ENCODE measurements around the gene PPP2R2C. TPM values are rescaled to one million over a fixed set of nuclear protein-coding genes. Genes with fewer than 3 reads are reported as not detected.

The PPP2R2C gene
- total and polyA plus RNA-seq, 2 of the 4 experiments (the other 2 are of a cell fraction), result 0.03 TPM; not detected in 1

DNA sequence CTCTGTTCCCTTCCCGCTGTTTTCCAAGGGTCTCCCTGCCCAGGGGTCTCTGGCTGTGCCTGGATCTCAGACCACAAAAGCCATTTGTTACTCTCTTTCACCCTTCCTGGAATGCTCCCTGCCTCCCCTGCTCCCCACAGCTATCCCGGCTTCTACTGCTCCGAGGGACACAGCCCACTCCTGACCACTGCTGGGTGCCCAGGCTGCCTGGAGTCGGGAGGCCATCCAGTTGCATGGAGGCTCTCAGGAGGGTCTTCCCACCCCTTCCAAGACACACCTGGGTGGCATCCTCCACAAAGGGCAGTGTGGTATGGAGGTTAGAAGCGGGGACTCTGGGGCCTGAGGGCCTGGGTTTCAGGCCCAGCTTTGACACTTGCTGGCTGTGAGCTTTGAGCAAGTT, 101.1 kb downstream of the PPP2R2C start:
- ChIA-PET POLR2A (ENCODE audit: unreplicated experiment) (no interaction called here), CTCF (no interaction called here)
- no peak overlapping the region for H2AK9ac ChIP-seq (replicated peaks; ENCODE audit: low read depth, low read length, poor library complexity)
- no peak overlapping the region for H3K14ac ChIP-seq (replicated peaks; ENCODE audit: low read depth, low read length)
- TF ChIP-seq, protein P1, sequence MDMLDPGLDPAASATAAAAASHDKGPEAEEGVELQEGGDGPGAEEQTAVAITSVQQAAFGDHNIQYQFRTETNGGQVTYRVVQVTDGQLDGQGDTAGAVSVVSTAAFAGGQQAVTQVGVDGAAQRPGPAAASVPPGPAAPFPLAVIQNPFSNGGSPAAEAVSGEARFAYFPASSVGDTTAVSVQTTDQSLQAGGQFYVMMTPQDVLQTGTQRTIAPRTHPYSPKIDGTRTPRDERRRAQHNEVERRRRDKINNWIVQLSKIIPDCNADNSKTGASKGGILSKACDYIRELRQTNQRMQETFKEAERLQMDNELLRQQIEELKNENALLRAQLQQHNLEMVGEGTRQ (IDR thresholded peaks at IDR 0.05; ENCODE audit: low read depth, low read length), result no peak
- no peak for TF ChIP-seq NFE2L2 (IDR thresholded peaks at IDR 0.05; ENCODE audit: low read depth, low read length)
- TF ChIP-seq MAFK (IDR thresholded peaks at IDR 0.05; ENCODE audit: low read depth, low read length), result no peak
- TF ChIP-seq POLR2A (IDR thresholded peaks at IDR 0.05; ENCODE audit: low read depth, low read length), result no peak
- TF ChIP-seq SMC3 (IDR thresholded peaks at IDR 0.05; ENCODE audit: low read depth, low read length), result no peak
- no peak for TF ChIP-seq MAZ (IDR thresholded peaks at IDR 0.05; ENCODE audit: borderline replicate concordance, low read depth, low read length)
- no peak for TF ChIP-seq CHD1 (IDR thresholded peaks at IDR 0.05; ENCODE audit: low read depth, low read length)
- no peak for TF ChIP-seq MXI1 (IDR thresholded peaks at IDR 0.05; ENCODE audit: borderline replicate concordance, low read depth, low read length)
- no peak for TF ChIP-seq RAD21 (IDR thresholded peaks at IDR 0.05; ENCODE audit: low read length)
- no peak for TF ChIP-seq CEBPB (IDR thresholded peaks at IDR 0.05; ENCODE audit: low read depth, low read length)
- no peak for TF ChIP-seq RFX5 (IDR thresholded peaks at IDR 0.05; ENCODE audit: low read depth, low read length)
- no peak for TF ChIP-seq CTCF (conservative IDR thresholded peaks at IDR 0.05; ENCODE audit: low read depth, low read length)
- TF ChIP-seq, protein P2, sequence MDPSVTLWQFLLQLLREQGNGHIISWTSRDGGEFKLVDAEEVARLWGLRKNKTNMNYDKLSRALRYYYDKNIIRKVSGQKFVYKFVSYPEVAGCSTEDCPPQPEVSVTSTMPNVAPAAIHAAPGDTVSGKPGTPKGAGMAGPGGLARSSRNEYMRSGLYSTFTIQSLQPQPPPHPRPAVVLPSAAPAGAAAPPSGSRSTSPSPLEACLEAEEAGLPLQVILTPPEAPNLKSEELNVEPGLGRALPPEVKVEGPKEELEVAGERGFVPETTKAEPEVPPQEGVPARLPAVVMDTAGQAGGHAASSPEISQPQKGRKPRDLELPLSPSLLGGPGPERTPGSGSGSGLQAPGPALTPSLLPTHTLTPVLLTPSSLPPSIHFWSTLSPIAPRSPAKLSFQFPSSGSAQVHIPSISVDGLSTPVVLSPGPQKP (IDR thresholded peaks at IDR 0.05; ENCODE audit: borderline replicate concordance, low read depth, low read length), result no peak
- TF ChIP-seq BHLHE40 (IDR thresholded peaks at IDR 0.05; ENCODE audit: low read depth, low read length), result no peak
- no peak for TF ChIP-seq RCOR1 (IDR thresholded peaks at IDR 0.05; ENCODE audit: insufficient replicate concordance, low read length)
- no peak for TF ChIP-seq FOS (IDR thresholded peaks at IDR 0.05; ENCODE audit: low read depth, low read length)
- dilution Hi-C loops (cut with HindIII; ENCODE audit: low sequenced_read_pairs, unreplicated experiment) (no loop called here), in situ Hi-C loops (cut with MboI; ENCODE audit: low sequenced_read_pairs) (no loop called here), intact Hi-C loops (cut with micrococcal nuclease) (no loop called here)
- H3K9me1 ChIP-seq (ENCODE audit: insufficient read depth, low read length), result no peaks in the 10 kb centered on the region
- no peak overlapping the region for H3K9ac ChIP-seq (ENCODE audit: low read depth, low read length)
- no peak overlapping the region for H4K8ac ChIP-seq (ENCODE audit: low read depth in 2 of 2, low read length in 2 of 2)
- H3K4me1 ChIP-seq (ENCODE audit: control insufficient read depth, insufficient read depth, low read length), result no peaks in the 10 kb centered on the region
- H3K27ac ChIP-seq (ENCODE audit: insufficient read depth, low read length), result no peak overlapping the region
- no peak overlapping the region for H2AK5ac ChIP-seq (ENCODE audit: low read depth, low read length)
- H3K27me3 ChIP-seq (ENCODE audit: control insufficient read depth, insufficient read depth, low read length), result peaks cover 21% of the 10 kb centered on the region
- H2BK15ac ChIP-seq (ENCODE audit: low read depth, low read length), result no peak overlapping the region
- no peak overlapping the region for H3K4me3 ChIP-seq (ENCODE audit: insufficient read depth, low read depth, low read length)
- H2BK120ac ChIP-seq (ENCODE audit: low read depth, low read length), result no peak overlapping the region
- H3K36me3 ChIP-seq (ENCODE audit: control insufficient read depth, insufficient read depth, low read length), result no peaks in the 10 kb centered on the region
- no peak overlapping the region for H4K5ac ChIP-seq (ENCODE audit: low read depth, low read length)
- no peaks in the 10 kb centered on the region for H4K20me1 ChIP-seq (ENCODE audit: insufficient read depth, low read length)
- no peak overlapping the region for H3K4me2 ChIP-seq (ENCODE audit: low read depth, low read length)
- no peak for DNase-seq
- BruUV-seq (replicated peaks), result no TSS peak
- H3K9me3 ChIP-seq (ENCODE audit: control insufficient read depth, insufficient read depth, low read length), result no peaks in the 10 kb centered on the region
- H3K4ac ChIP-seq (ENCODE audit: low read depth, low read length), result no peak overlapping the region
- no peak overlapping the region for H4K91ac ChIP-seq (ENCODE audit: insufficient read depth, low read depth, low read length)
- H2BK5ac ChIP-seq (ENCODE audit: low read depth, low read length, poor library complexity, severe bottlenecking), result no peak overlapping the region
- no peak overlapping the region for H2AFZ ChIP-seq (replicated peaks; ENCODE audit: low read length, poor library complexity)
- no peak overlapping the region for H3K23ac ChIP-seq (ENCODE audit: low read depth, low read length)
- no peak for ATAC-seq (ENCODE audit: low read depth)
- 0% methylated on average over 1 of the region's 5 CpGs; no CpG with 5 or more reads in 1 of the 2 experiments for WGBS, 2 experiments (ENCODE audit: extremely low coverage in 2 of 2, insufficient read length in 1 of 2)
- H3K56ac ChIP-seq (ENCODE audit: extremely low read depth, insufficient read depth, low read length), result no peak overlapping the region
- no peak overlapping the region for H2BK20ac ChIP-seq (ENCODE audit: low read depth, low read length)
- H3K79me1 ChIP-seq (ENCODE audit: low read depth in 1 of 2, low read length in 2 of 2), result no peaks in the 10 kb centered on the region
- H3K18ac ChIP-seq (ENCODE audit: low read depth, low read length), result no peak overlapping the region

All from IMR-90 (cell line).